ENCODE results near the gene EHMT2.
"Not testable (repeated sequence)": the region's sequence is repeated elsewhere in the genome, so short reads cannot be mapped to it uniquely, and the experiment has no call there.

DNA sequence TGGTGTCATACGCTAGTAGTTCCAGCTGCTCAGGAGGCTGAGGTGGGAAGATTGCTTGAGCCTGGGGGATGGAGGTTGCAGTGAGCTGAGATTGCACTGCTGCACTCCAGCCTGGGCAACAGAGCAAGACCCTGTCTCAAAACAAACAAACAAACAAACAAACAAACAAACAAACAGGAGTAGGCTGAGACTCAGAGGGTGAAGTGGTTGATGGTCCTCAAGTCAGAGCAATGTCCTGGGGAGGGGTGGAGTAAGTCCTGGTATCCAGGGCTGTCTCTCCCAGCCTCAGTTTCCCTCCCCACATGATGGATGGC, 28.9 kb downstream of the EHMT2 start:
- not testable (repeated sequence) for TF ChIP-seq CTCF (IDR thresholded peaks at IDR 0.05; ENCODE audit: insufficient read depth, low read length); GABPA (IDR thresholded peaks at IDR 0.05; ENCODE audit: low read depth); REST (IDR thresholded peaks at IDR 0.05; ENCODE audit: insufficient replicate concordance, low read depth)

Measured in HL-60 (cell line).